Measurements from ENCODE around the gene GPR137B. TPM values are rescaled to one million over a fixed set of nuclear protein-coding genes. Genes with fewer than 3 reads are reported as not detected.

Gene GPR137B
- total RNA-seq, 2 donors from 2014 or later, result 4.5 to 7.7 TPM

- Histone ChIP-seq H3K27ac (no peak overlapping the region), H3K9me3 (no peaks in the 10 kb centered on the region), H3K9ac (ENCODE audit: low read depth in 2 of 2, low read length in 2 of 2) (no peak overlapping the region), H3K4me3 (no peak overlapping the region), H3K4me1 (no peaks in the 10 kb centered on the region), H3K36me3 (no peaks in the 10 kb centered on the region), H3K27me3 (no peaks in the 10 kb centered on the region)
- TF ChIP-seq, protein P1, sequence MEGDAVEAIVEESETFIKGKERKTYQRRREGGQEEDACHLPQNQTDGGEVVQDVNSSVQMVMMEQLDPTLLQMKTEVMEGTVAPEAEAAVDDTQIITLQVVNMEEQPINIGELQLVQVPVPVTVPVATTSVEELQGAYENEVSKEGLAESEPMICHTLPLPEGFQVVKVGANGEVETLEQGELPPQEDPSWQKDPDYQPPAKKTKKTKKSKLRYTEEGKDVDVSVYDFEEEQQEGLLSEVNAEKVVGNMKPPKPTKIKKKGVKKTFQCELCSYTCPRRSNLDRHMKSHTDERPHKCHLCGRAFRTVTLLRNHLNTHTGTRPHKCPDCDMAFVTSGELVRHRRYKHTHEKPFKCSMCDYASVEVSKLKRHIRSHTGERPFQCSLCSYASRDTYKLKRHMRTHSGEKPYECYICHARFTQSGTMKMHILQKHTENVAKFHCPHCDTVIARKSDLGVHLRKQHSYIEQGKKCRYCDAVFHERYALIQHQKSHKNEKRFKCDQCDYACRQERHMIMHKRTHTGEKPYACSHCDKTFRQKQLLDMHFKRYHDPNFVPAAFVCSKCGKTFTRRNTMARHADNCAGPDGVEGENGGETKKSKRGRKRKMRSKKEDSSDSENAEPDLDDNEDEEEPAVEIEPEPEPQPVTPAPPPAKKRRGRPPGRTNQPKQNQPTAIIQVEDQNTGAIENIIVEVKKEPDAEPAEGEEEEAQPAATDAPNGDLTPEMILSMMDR (IDR thresholded peaks at IDR 0.05), result no peak
- intact Hi-C loops (cut with DNase I), result loop anchor here (5.0 kb wide), 1 partner anchor 60 kb away; no protein-coding TSS in a partner anchor
- DNase-seq, result no peak
Measured at GRCh38 chr1:236112332-236112627, 30.1 kb upstream of the GPR137B start.

GRCh38 chr1:236113324-236114032 lies 28.9 kb upstream of the GPR137B start:
- Histone ChIP-seq H3K36me3 (no peaks in the 10 kb centered on the region), H3K27ac (no peak overlapping the region), H3K9ac (ENCODE audit: low read depth in 2 of 2, low read length in 2 of 2) (no peak overlapping the region), H3K9me3 (no peaks in the 10 kb centered on the region), H3K4me1 (no peaks in the 10 kb centered on the region), H3K4me3 (no peak overlapping the region), H3K27me3 (no peaks in the 10 kb centered on the region)
- TF ChIP-seq, protein P1 (IDR thresholded peaks at IDR 0.05), result no peak
- intact Hi-C loops (cut with DNase I), result loop anchor here (5.0 kb wide), 1 partner anchor 59 kb away; no protein-coding TSS in a partner anchor
- DNase-seq, result no peak

DNA sequence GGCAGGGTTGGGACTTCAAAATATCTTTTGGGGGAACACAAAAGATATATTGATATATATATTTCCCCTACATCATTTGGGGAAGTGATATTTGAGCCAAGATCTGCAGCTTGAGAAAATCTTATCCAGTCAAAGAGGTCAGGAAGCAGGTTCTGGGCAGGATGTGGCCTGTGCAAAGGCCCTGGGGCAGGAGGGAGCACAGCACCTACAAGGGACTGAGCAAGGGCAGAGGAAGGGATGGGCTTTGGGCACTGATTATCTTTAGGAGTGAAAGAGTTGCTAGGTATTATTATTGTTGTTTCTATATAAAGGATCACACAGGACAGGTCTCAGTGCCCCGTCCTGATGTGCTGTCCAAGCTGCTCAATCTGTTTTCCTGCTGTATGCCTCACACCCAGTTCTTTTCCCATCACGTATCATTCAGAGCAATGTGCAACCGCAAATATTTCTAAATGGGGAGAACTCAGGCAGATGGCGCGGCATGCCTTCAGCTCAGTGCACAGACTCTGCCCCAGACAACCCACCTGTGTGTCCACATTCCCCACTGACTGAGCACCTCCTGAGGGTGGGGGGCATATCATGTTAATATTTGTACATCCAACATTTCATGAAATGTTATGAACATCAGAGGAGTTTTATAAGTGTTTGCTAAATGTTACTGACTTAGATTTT lies 28.1 kb upstream of the GPR137B start:
- no peaks in the 10 kb centered on the region for H3K36me3 ChIP-seq
- no peak overlapping the region for H3K4me3 ChIP-seq
- no peak overlapping the region for H3K27ac ChIP-seq
- no peak overlapping the region for H3K9ac ChIP-seq (ENCODE audit: low read depth in 2 of 2, low read length in 2 of 2)
- TF ChIP-seq, protein P1 (IDR thresholded peaks at IDR 0.05), result no peak
- H3K27me3 ChIP-seq, result no peaks in the 10 kb centered on the region
- H3K9me3 ChIP-seq, result no peaks in the 10 kb centered on the region
- intact Hi-C loops (cut with DNase I), result loop anchor here (5.0 kb wide), 1 partner anchor 58 kb away; no protein-coding TSS in a partner anchor
- H3K4me1 ChIP-seq, result no peaks in the 10 kb centered on the region
- no peak for DNase-seq

DNA sequence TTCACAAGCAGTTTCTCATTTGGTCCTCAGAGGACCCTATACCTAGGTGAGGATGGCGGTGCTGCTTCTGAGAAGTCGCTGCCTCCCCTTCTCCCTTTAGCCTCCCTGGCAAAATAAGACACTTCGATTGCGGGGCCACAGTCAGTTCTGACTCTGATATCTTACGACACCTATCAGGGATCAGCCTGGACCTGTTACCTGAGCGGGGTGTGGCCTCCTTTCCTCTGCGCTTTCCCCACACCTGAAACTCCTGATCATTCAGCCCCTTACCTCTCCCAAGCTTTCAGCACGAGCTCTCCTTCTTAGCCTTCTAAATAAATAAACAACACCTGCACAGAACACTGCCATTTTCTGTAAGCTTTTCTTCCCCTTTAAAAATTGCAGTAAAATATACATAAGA lies 24.6 kb upstream of the GPR137B start:
- intact Hi-C loops (cut with DNase I), result no loop called here
- TF ChIP-seq, protein P1 (IDR thresholded peaks at IDR 0.05), result no peak
- H3K36me3 ChIP-seq, result no peaks in the 10 kb centered on the region

GRCh38 chr1:236119943-236120484 lies 22.3 kb upstream of the GPR137B start:
- DNase-seq, result no peak
- no peaks in the 10 kb centered on the region for H3K4me1 ChIP-seq
- no peak overlapping the region for H3K27ac ChIP-seq
- TF ChIP-seq, protein P1 (IDR thresholded peaks at IDR 0.05), result no peak
- intact Hi-C loops (cut with DNase I), result no loop called here
- no peak overlapping the region for H3K9ac ChIP-seq (ENCODE audit: low read depth in 2 of 2, low read length in 2 of 2)
- H3K9me3 ChIP-seq, result no peaks in the 10 kb centered on the region
- H3K36me3 ChIP-seq, result no peaks in the 10 kb centered on the region
- H3K27me3 ChIP-seq, result no peaks in the 10 kb centered on the region
- no peak overlapping the region for H3K4me3 ChIP-seq

More for the DNA sequence above, 24.6 kb upstream of the GPR137B start:
- no peak overlapping the region for H3K4me3 ChIP-seq
- no peak for DNase-seq
- H3K9ac ChIP-seq (ENCODE audit: low read depth in 2 of 2, low read length in 2 of 2), result no peak overlapping the region
- no peaks in the 10 kb centered on the region for H3K9me3 ChIP-seq
- H3K4me1 ChIP-seq, result no peaks in the 10 kb centered on the region
- H3K27ac ChIP-seq, result no peak overlapping the region
- H3K27me3 ChIP-seq, result no peaks in the 10 kb centered on the region

Measured in colonic mucosa (tissue), 4 donors.